Left hindlimb (tissue), 1 donor: Measurements from ENCODE around the gene SNRK.

ENCODE experiments used
- DNase-seq: peaks from one replicate; pipeline ENCODE4 v3.0.0-alpha.2; 2018

The SNRK gene

GRCh38 chr3:43286115-43286840 lies at the start of gene SNRK:
Gene SNRK, plus strand, starts transcription at chr3:43286540. Its CDS starts 16,664 bp downstream, at chr3:43303204.
- peak; percentile 90 for DNase-seq

GRCh38 chr3:43238801-43239200 lies 47.5 kb upstream of the SNRK start:
- DNase-seq, result no peak

- DNase-seq, result no peak
Measured at GRCh38 chr3:43239755-43240154, 46.6 kb upstream of the SNRK start.

GRCh38 chr3:43243590-43244587 lies 42.5 kb upstream of the SNRK start:
- no peak for DNase-seq

GRCh38 chr3:43244694-43245093 lies 41.6 kb upstream of the SNRK start:
- DNase-seq, result no peak

- DNase-seq, result no peak
Measured at GRCh38 chr3:43246976-43247375, 39.4 kb upstream of the SNRK start.

- DNase-seq, result no peak
Measured at GRCh38 chr3:43247561-43248184, 38.7 kb upstream of the SNRK start.

GRCh38 chr3:43248185-43248583 lies 38.2 kb upstream of the SNRK start:
- DNase-seq, result no peak

GRCh38 chr3:43248973-43249372 lies 37.4 kb upstream of the SNRK start:
- DNase-seq, result no peak

GRCh38 chr3:43249405-43249804 lies 36.9 kb upstream of the SNRK start:
- DNase-seq, result no peak

- DNase-seq, result no peak
Measured at GRCh38 chr3:43253294-43253693, 33.0 kb upstream of the SNRK start.

GRCh38 chr3:43254125-43254524 lies 32.2 kb upstream of the SNRK start:
- no peak for DNase-seq

- no peak for DNase-seq
Measured at GRCh38 chr3:43255662-43256061, 30.7 kb upstream of the SNRK start.

- DNase-seq, result no peak
Measured at GRCh38 chr3:43256714-43257461, 29.5 kb upstream of the SNRK start.

GRCh38 chr3:43257850-43258249 lies 28.5 kb upstream of the SNRK start:
- DNase-seq, result no peak

- DNase-seq, result no peak
Measured at GRCh38 chr3:43259626-43260025, 26.7 kb upstream of the SNRK start.

- no peak for DNase-seq
Measured at GRCh38 chr3:43260412-43260811, 25.9 kb upstream of the SNRK start.

- DNase-seq, result no peak
Measured at GRCh38 chr3:43262194-43262593, 24.1 kb upstream of the SNRK start.

GRCh38 chr3:43266451-43266850 lies 19.9 kb upstream of the SNRK start:
- DNase-seq, result no peak

- DNase-seq, result no peak
Measured at GRCh38 chr3:43266995-43267394, 19.3 kb upstream of the SNRK start.

GRCh38 chr3:43268636-43269035 lies 17.7 kb upstream of the SNRK start:
- no peak for DNase-seq

- no peak for DNase-seq
Measured at GRCh38 chr3:43270078-43270477, 16.3 kb upstream of the SNRK start.

- peak; percentile 48 for DNase-seq
Measured at GRCh38 chr3:43273416-43273815, 12.9 kb upstream of the SNRK start.
